GM19240 (cell line): ENCODE results near the gene NLRP8.
"Not testable (repeated sequence)": the region's sequence is repeated elsewhere in the genome, so short reads cannot be mapped to it uniquely, and the experiment has no call there.

ENCODE experiments used
- DNase-seq: peaks from one replicate; pipeline ENCODE4 v3.0.0; 2011; ENCODE audit warnings: low spot score; ENCODE audit not compliant: insufficient read length

NLRP8 gene

GRCh38 chr19:55947532-55947931, at the start of gene NLRP8:
Gene NLRP8, plus strand, starts transcription at chr19:55947832.
- DNase-seq = no peak

- DNase-seq = no peak
These were observed 48.7 kb upstream of the NLRP8 start for GRCh38 chr19:55898911-55899310.

GRCh38 chr19:55901369-55902079, 46.1 kb upstream of the NLRP8 start:
- no peak for DNase-seq

- no peak for DNase-seq
These were observed 45.4 kb upstream of the NLRP8 start for GRCh38 chr19:55902080-55902751.

- no peak for DNase-seq
These were observed 40.3 kb upstream of the NLRP8 start for GRCh38 chr19:55907286-55907685.

GRCh38 chr19:55907746-55908145, 39.9 kb upstream of the NLRP8 start:
- DNase-seq = no peak

- DNase-seq = no peak
These were observed 37.8 kb upstream of the NLRP8 start for GRCh38 chr19:55909801-55910200.

GRCh38 chr19:55912916-55913315, 34.7 kb upstream of the NLRP8 start:
- DNase-seq = no peak

GRCh38 chr19:55913643-55914268, 33.9 kb upstream of the NLRP8 start:
- no peak for DNase-seq

- DNase-seq = no peak
These were observed 24.1 kb upstream of the NLRP8 start for GRCh38 chr19:55923556-55923955.

- no peak for DNase-seq
These were observed 19.6 kb upstream of the NLRP8 start for GRCh38 chr19:55927991-55928390.

- not testable (repeated sequence) for DNase-seq
These were observed 18.4 kb upstream of the NLRP8 start for GRCh38 chr19:55929258-55929657.

- DNase-seq = no peak
These were observed 16.6 kb upstream of the NLRP8 start for GRCh38 chr19:55930996-55931515.

- no peak for DNase-seq
These were observed 15.7 kb upstream of the NLRP8 start, which contains the start of gene NLRP13 for GRCh38 chr19:55931936-55932386. Gene NLRP13, minus strand, starts transcription at chr19:55932336. Its CDS starts 25 bp downstream, at chr19:55932311.

- DNase-seq = no peak
These were observed 12.4 kb upstream of the NLRP8 start for GRCh38 chr19:55935206-55935605.

- no peak for DNase-seq
These were observed 8.4 kb upstream of the NLRP8 start for GRCh38 chr19:55939206-55939605.

GRCh38 chr19:55940306-55940705, 7.3 kb upstream of the NLRP8 start:
- no peak for DNase-seq

- DNase-seq = not testable (repeated sequence)
These were observed 2.9 kb downstream of the NLRP8 start for GRCh38 chr19:55950566-55950965.

- no peak for DNase-seq
These were observed 8.8 kb downstream of the NLRP8 start for GRCh38 chr19:55956431-55956830.

GRCh38 chr19:55958356-55958755, 10.7 kb downstream of the NLRP8 start:
- DNase-seq = no peak

- DNase-seq = no peak
These were observed 12.5 kb downstream of the NLRP8 start for GRCh38 chr19:55959996-55960675.

GRCh38 chr19:55962186-55962585, 14.6 kb downstream of the NLRP8 start:
- DNase-seq = no peak
